Skeletal muscle satellite cell (primary cell): ENCODE results near the gene SLCO6A1.
"Not testable (repeated sequence)": the region's sequence is repeated elsewhere in the genome, so short reads cannot be mapped to it uniquely, and the experiment has no call there.

Experiments used
- H3K27me3 ChIP-seq: 2 replicates; pipeline ENCODE4 v1.7.0; 2013; ENCODE audit warnings: low read length; ENCODE audit not compliant: control insufficient read depth, insufficient read depth
- H3K36me3 ChIP-seq: 2 replicates; pipeline ENCODE4 v1.7.0; 2013; ENCODE audit warnings: mild to moderate bottlenecking, control low read depth, low read length; ENCODE audit not compliant: insufficient read depth
- H3K4me1 ChIP-seq: 2 replicates; pipeline ENCODE4 v1.7.0; 2013; ENCODE audit warnings: low read length; ENCODE audit not compliant: control insufficient read depth, insufficient read depth
- H3K4me2 ChIP-seq: 2 replicates; pipeline ENCODE4 v1.7.0; 2013; ENCODE audit warnings: mild to moderate bottlenecking, low read length
- H3K4me3 ChIP-seq: 2 replicates; pipeline ENCODE4 v1.7.0; 2013; ENCODE audit warnings: low read length
- H3K9ac ChIP-seq: 2 replicates; pipeline ENCODE4 v1.7.0; 2013; ENCODE audit warnings: mild to moderate bottlenecking, low read depth, low read length, moderate library complexity
- H3K9me3 ChIP-seq: replicated peaks from 2 replicates; pipeline ENCODE4 v1.7.0; 2013; ENCODE audit warnings: mild to moderate bottlenecking, control low read depth, low read length

The SLCO6A1 gene

GRCh38 chr5:102529447-102529846 lies 30.6 kb upstream of the SLCO6A1 start:
- H3K4me2 ChIP-seq: peak overlapping the region; percentile 71
- H3K9me3 ChIP-seq: no peaks in the 10 kb centered on the region
- no peaks in the 10 kb centered on the region for H3K27me3 ChIP-seq
- peak overlapping the region; percentile 51 for H3K4me3 ChIP-seq
- H3K9ac ChIP-seq: peak overlapping the region; percentile 25
- no peaks in the 10 kb centered on the region for H3K36me3 ChIP-seq
- peaks cover 3% of the 10 kb centered on the region for H3K4me1 ChIP-seq

GRCh38 chr5:102529031-102529430 lies 30.2 kb upstream of the SLCO6A1 start:
- Histone ChIP-seq H3K9ac (peak overlapping the region; percentile 25), H3K36me3 (no peaks in the 10 kb centered on the region), H3K4me3 (peak overlapping the region; percentile 51)

DNA sequence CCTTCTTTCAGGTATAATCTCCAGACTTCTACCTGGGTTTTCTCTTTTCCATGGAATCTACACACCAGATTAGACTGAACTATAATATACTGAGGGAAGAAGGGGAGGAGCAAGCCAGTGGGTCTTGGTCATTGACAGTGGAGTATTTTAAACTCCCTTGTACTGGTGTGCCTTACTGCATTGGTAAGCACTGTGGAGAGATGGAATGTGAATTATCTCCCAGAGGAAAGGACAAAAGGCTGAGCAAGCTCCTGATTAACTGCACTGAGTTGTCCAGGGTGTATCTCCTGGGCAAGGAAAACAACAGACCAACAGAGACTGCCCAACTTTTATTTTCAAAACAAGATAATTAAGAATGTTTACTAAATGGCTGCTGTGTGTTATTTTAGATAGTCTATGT lies 29.8 kb upstream of the SLCO6A1 start:
- Histone ChIP-seq H3K4me3 (no peak overlapping the region), H3K9me3 (no peaks in the 10 kb centered on the region), H3K9ac (no peak overlapping the region), H3K4me1 (peaks cover 3% of the 10 kb centered on the region), H3K4me2 (peak overlapping the region; percentile 71), H3K27me3 (no peaks in the 10 kb centered on the region), H3K36me3 (no peaks in the 10 kb centered on the region)

More at GRCh38 chr5:102529031-102529430, 30.2 kb upstream of the SLCO6A1 start:
- H3K4me1 ChIP-seq: peaks cover 3% of the 10 kb centered on the region
- peak overlapping the region; percentile 71 for H3K4me2 ChIP-seq
- no peaks in the 10 kb centered on the region for H3K27me3 ChIP-seq
- no peaks in the 10 kb centered on the region for H3K9me3 ChIP-seq

DNA sequence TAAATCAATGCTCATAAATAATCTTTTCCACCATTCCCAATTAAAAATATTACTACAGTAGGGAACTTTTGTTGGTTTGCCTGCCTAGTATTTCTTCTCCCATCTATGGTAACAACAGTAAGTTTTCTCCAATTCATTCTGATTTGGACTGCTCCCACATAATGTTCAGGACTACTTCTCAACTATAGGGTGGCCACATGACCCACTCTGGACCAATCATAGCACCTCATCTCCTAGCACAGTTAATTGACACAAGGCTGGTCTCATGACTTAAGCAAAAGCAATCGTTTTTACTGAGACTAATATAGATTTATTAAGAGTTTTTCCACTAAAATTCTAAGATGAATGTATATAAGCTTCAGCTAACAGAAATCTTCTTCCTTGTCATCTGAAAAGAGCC lies 28.7 kb upstream of the SLCO6A1 start:
- Histone ChIP-seq H3K27me3 (no peaks in the 10 kb centered on the region), H3K36me3 (no peaks in the 10 kb centered on the region), H3K4me1 (peaks cover 3% of the 10 kb centered on the region), H3K4me2 (no peak overlapping the region), H3K4me3 (no peak overlapping the region), H3K9me3 (no peaks in the 10 kb centered on the region), H3K9ac (no peak overlapping the region)

GRCh38 chr5:102523541-102524175 lies 24.9 kb upstream of the SLCO6A1 start:
- Histone ChIP-seq H3K9ac (no peak overlapping the region), H3K4me3 (no peak overlapping the region), H3K4me1 (no peaks in the 10 kb centered on the region), H3K9me3 (no peaks in the 10 kb centered on the region), H3K36me3 (no peaks in the 10 kb centered on the region), H3K27me3 (no peaks in the 10 kb centered on the region), H3K4me2 (no peak overlapping the region)

DNA sequence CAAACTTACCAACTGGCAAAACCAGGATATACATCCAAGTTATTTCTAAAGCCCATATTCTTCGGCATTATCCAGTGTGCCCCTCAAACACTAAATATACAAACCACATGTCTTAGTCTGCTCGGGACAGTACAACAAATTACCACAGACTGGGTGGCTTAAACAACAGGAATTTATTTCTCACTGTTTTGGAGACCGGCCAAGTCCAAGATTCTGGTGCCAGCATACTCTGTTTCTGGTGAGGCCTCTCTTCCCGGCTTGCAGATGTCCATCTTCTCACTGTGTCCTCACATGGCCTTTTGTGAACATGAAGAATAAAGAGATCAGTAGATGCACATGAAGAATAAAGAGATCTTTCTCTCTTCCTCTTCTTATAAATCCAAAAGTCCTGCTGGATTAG lies 12.9 kb upstream of the SLCO6A1 start:
- peak overlapping the region; percentile 37 for H3K9ac ChIP-seq
- no peaks in the 10 kb centered on the region for H3K27me3 ChIP-seq
- H3K9me3 ChIP-seq: no peaks in the 10 kb centered on the region
- H3K4me3 ChIP-seq: no peak overlapping the region
- H3K4me2 ChIP-seq: peak overlapping the region; percentile 50
- H3K36me3 ChIP-seq: no peaks in the 10 kb centered on the region
- peaks cover 12% of the 10 kb centered on the region for H3K4me1 ChIP-seq

DNA sequence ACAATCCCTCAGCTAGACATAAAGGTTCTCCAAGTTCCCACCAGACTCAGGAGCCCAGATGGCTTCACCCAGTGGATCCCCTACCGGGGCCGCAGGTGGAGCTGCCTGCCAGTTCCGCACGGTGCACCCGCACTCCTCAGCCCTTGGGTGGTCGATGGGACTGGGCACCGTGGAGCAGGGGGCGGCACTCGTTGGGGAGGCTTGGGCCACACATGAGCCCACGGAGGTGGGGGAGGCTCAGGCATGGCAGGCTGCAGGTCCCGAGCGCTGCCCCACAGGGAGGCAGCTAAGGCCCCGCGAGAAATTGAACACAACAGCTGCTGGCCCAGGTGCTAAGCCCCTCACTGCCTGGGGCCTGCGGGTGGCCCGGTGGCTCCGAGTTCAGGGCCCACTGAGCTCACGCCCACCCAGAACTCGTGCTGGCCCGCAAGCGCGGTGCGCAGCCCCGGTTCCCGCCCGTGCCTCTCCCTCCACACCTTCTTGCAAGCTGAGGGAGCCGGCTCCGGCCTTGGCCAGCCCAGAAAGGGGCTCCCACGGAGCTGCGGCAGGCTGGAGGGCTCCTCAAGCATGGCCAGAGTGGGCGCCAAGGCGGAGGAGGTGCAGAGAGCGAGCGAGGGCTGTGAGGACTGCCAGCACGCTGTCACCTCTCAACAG lies 7.4 kb downstream of the SLCO6A1 start:
- not testable (repeated sequence) for H3K36me3 ChIP-seq, H3K4me2 ChIP-seq, H3K27me3 ChIP-seq, H3K4me3 ChIP-seq, H3K4me1 ChIP-seq, H3K9ac ChIP-seq, H3K9me3 ChIP-seq

GRCh38 chr5:102483736-102484135 lies 15.1 kb downstream of the SLCO6A1 start:
- Histone ChIP-seq H3K4me3 (no peak overlapping the region), H3K4me2 (no peak overlapping the region), H3K36me3 (no peaks in the 10 kb centered on the region), H3K27me3 (no peaks in the 10 kb centered on the region), H3K9ac (no peak overlapping the region), H3K9me3 (no peaks in the 10 kb centered on the region), H3K4me1 (no peaks in the 10 kb centered on the region)

DNA sequence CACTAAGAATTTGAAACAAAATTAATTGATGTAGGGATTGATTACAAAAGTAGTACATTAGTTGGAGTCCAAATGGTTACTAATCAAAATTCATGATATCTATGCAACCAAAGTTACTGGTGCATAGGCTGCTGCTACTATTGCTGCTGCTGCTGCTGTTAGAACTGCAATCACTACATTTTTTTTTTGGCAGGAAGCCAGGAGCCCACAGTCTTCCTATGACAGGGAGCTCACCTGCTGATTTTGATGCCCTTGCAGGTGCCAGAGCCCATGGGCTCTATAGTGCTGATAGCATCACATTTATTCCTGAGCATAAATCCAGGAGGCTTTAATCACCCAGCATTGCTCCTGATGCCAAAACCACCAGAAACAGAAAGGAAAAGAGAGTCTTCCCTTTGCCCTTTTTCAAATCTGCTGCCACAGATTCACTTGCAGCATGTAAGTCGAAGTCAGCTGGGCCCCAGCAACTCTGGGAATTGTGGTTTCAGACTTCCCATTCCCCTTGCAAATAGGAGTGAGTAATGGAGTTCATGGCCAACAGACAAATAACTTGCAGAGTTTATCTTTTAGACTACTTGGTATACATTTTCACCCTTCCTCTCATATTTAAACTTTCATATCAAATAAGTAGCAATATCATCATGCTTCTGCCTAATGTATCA lies 17.6 kb downstream of the SLCO6A1 start:
- no peaks in the 10 kb centered on the region for H3K9me3 ChIP-seq
- H3K4me3 ChIP-seq: no peak overlapping the region
- no peaks in the 10 kb centered on the region for H3K36me3 ChIP-seq
- H3K27me3 ChIP-seq: no peaks in the 10 kb centered on the region
- no peak overlapping the region for H3K4me2 ChIP-seq
- no peak overlapping the region for H3K9ac ChIP-seq
- H3K4me1 ChIP-seq: no peaks in the 10 kb centered on the region

DNA sequence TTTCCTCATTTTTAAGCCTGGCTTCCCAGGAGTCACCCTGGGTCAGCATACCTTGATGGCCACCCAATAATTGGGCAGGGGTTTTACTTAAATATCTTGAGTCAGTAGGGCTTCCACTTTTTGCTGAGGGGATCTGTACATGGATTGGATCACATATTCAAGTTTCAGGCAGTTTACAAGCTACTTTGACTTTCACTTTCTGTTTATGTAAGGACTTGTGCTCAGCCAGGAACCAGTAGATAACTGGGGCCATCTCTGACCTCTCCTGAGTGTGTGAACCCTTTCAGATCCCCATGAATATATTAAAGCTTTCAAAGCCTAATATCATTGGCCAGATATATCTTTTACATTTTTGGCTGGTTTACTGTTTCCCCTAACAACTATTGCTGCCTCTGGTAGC lies 45.1 kb downstream of the SLCO6A1 start:
- no peaks in the 10 kb centered on the region for H3K4me1 ChIP-seq
- no peaks in the 10 kb centered on the region for H3K36me3 ChIP-seq

GRCh38 chr5:102451082-102451481 lies 47.7 kb downstream of the SLCO6A1 start:
- Histone ChIP-seq H3K4me2 (no peak overlapping the region), H3K36me3 (no peaks in the 10 kb centered on the region), H3K27me3 (no peaks in the 10 kb centered on the region), H3K9ac (no peak overlapping the region), H3K9me3 (no peaks in the 10 kb centered on the region), H3K4me1 (no peaks in the 10 kb centered on the region), H3K4me3 (no peak overlapping the region)

More for the DNA sequence above, 45.1 kb downstream of the SLCO6A1 start:
- H3K9ac ChIP-seq: no peak overlapping the region
- H3K4me2 ChIP-seq: no peak overlapping the region
- H3K4me3 ChIP-seq: no peak overlapping the region
- H3K27me3 ChIP-seq: no peaks in the 10 kb centered on the region
- H3K9me3 ChIP-seq: no peaks in the 10 kb centered on the region
